Measurements from ENCODE around the gene LRRN2.
A peak's percentile ranks its signal among the peaks of the same experiment; 100 is the strongest.

The LRRN2 gene

GRCh38 chr1:204685236-204686006, at the start of gene LRRN2:
LRRN2 (minus strand) TSS chr1:204685738; CDS start chr1:204619992, 65,746 bp downstream.
- H3K4me3 ChIP-seq (ENCODE audit: low read depth, low read length): peak within 1 kb of the TSS; percentile 70
- H3K36me3 ChIP-seq (ENCODE audit: control insufficient read depth, insufficient read depth, low read length): no peaks in the 10 kb centered on the region
- H3K9ac ChIP-seq (ENCODE audit: low read depth, low read length): 0 out of 2 replicates have a peak within 1 kb of the TSS, but pooled peaks have one; percentile 21
- peaks cover 15% of the 10 kb centered on the region for H3K4me1 ChIP-seq (ENCODE audit: control insufficient read depth, insufficient read depth, low read length)
- no peak within 1 kb of the TSS for H3K27ac ChIP-seq (ENCODE audit: low read depth, low read length)
- no peaks in the 10 kb centered on the region for H3K9me3 ChIP-seq (ENCODE audit: control insufficient read depth, insufficient read depth, low read length)
- H3K27me3 ChIP-seq (ENCODE audit: control insufficient read depth, insufficient read depth, low read length): peaks cover 67% of the 10 kb centered on the region

GRCh38 chr1:204735042-204735441, 49.5 kb upstream of the LRRN2 start:
- Histone ChIP-seq H3K27me3 (ENCODE audit: control insufficient read depth, insufficient read depth, low read length) (0 out of 2 replicates have a peak, but pooled peaks cover 3% of the 10 kb centered on the region), H3K9ac (ENCODE audit: low read depth, low read length) (no peak overlapping the region), H3K9me3 (ENCODE audit: control insufficient read depth, insufficient read depth, low read length) (no peaks in the 10 kb centered on the region; the same call in 1 of the 2 replicates), H3K27ac (ENCODE audit: low read depth, low read length) (no peak overlapping the region), H3K4me3 (ENCODE audit: low read depth, low read length) (no peak overlapping the region), H3K4me1 (ENCODE audit: control insufficient read depth, insufficient read depth, low read length) (peaks cover 16% of the 10 kb centered on the region), H3K36me3 (ENCODE audit: control insufficient read depth, insufficient read depth, low read length) (no peaks in the 10 kb centered on the region)

- H3K9ac ChIP-seq (ENCODE audit: low read depth, low read length): no peak overlapping the region
- H3K4me3 ChIP-seq (ENCODE audit: low read depth, low read length): no peak overlapping the region
- no peaks in the 10 kb centered on the region; the same call in 1 of the 2 replicates for H3K9me3 ChIP-seq (ENCODE audit: control insufficient read depth, insufficient read depth, low read length)
- H3K36me3 ChIP-seq (ENCODE audit: control insufficient read depth, insufficient read depth, low read length): no peaks in the 10 kb centered on the region
- no peak overlapping the region for H3K27ac ChIP-seq (ENCODE audit: low read depth, low read length)
- H3K27me3 ChIP-seq (ENCODE audit: control insufficient read depth, insufficient read depth, low read length): 0 out of 2 replicates have a peak, but pooled peaks cover 3% of the 10 kb centered on the region
- peaks cover 16% of the 10 kb centered on the region for H3K4me1 ChIP-seq (ENCODE audit: control insufficient read depth, insufficient read depth, low read length)
Observed at GRCh38 chr1:204733869-204734596, 48.5 kb upstream of the LRRN2 start.

- H3K36me3 ChIP-seq (ENCODE audit: control insufficient read depth, insufficient read depth, low read length): no peaks in the 10 kb centered on the region
- H3K27ac ChIP-seq (ENCODE audit: low read depth, low read length): no peak overlapping the region
- no peak overlapping the region for H3K4me3 ChIP-seq (ENCODE audit: low read depth, low read length)
- H3K9ac ChIP-seq (ENCODE audit: low read depth, low read length): no peak overlapping the region
- peaks cover 16% of the 10 kb centered on the region for H3K4me1 ChIP-seq (ENCODE audit: control insufficient read depth, insufficient read depth, low read length)
- 0 out of 2 replicates have a peak, but pooled peaks cover 3% of the 10 kb centered on the region for H3K27me3 ChIP-seq (ENCODE audit: control insufficient read depth, insufficient read depth, low read length)
- H3K9me3 ChIP-seq (ENCODE audit: control insufficient read depth, insufficient read depth, low read length): no peaks in the 10 kb centered on the region; the same call in 1 of the 2 replicates
Observed at GRCh38 chr1:204733289-204733688, 47.8 kb upstream of the LRRN2 start.

- Histone ChIP-seq H3K27me3 (ENCODE audit: control insufficient read depth, insufficient read depth, low read length) (0 out of 2 replicates have a peak, but pooled peaks cover 3% of the 10 kb centered on the region), H3K9me3 (ENCODE audit: control insufficient read depth, insufficient read depth, low read length) (no peaks in the 10 kb centered on the region), H3K4me1 (ENCODE audit: control insufficient read depth, insufficient read depth, low read length) (peaks cover 16% of the 10 kb centered on the region), H3K27ac (ENCODE audit: low read depth, low read length) (no peak overlapping the region), H3K4me3 (ENCODE audit: low read depth, low read length) (no peak overlapping the region), H3K36me3 (ENCODE audit: control insufficient read depth, insufficient read depth, low read length) (no peaks in the 10 kb centered on the region), H3K9ac (ENCODE audit: low read depth, low read length) (no peak overlapping the region)
Observed at GRCh38 chr1:204731985-204732575, 46.5 kb upstream of the LRRN2 start.

- Histone ChIP-seq H3K9ac (ENCODE audit: low read depth, low read length) (no peak overlapping the region), H3K27ac (ENCODE audit: low read depth, low read length) (no peak overlapping the region), H3K27me3 (ENCODE audit: control insufficient read depth, insufficient read depth, low read length) (0 out of 2 replicates have a peak, but pooled peaks cover 3% of the 10 kb centered on the region), H3K4me3 (ENCODE audit: low read depth, low read length) (no peak overlapping the region), H3K9me3 (ENCODE audit: control insufficient read depth, insufficient read depth, low read length) (no peaks in the 10 kb centered on the region), H3K4me1 (ENCODE audit: control insufficient read depth, insufficient read depth, low read length) (peaks cover 16% of the 10 kb centered on the region), H3K36me3 (ENCODE audit: control insufficient read depth, insufficient read depth, low read length) (no peaks in the 10 kb centered on the region)
Observed at GRCh38 chr1:204731509-204731908, 46.0 kb upstream of the LRRN2 start.

- no peak overlapping the region for H3K27ac ChIP-seq (ENCODE audit: low read depth, low read length)
Observed at GRCh38 chr1:204730826-204731459, 45.4 kb upstream of the LRRN2 start.

GRCh38 chr1:204729516-204729915, 44.0 kb upstream of the LRRN2 start:
- Histone ChIP-seq H3K4me3 (ENCODE audit: low read depth, low read length) (no peak overlapping the region), H3K36me3 (ENCODE audit: control insufficient read depth, insufficient read depth, low read length) (no peaks in the 10 kb centered on the region), H3K27ac (ENCODE audit: low read depth, low read length) (no peak overlapping the region), H3K27me3 (ENCODE audit: control insufficient read depth, insufficient read depth, low read length) (0 out of 2 replicates have a peak, but pooled peaks cover 3% of the 10 kb centered on the region), H3K9ac (ENCODE audit: low read depth, low read length) (no peak overlapping the region), H3K9me3 (ENCODE audit: control insufficient read depth, insufficient read depth, low read length) (no peaks in the 10 kb centered on the region), H3K4me1 (ENCODE audit: control insufficient read depth, insufficient read depth, low read length) (peaks cover 16% of the 10 kb centered on the region)

More at GRCh38 chr1:204730826-204731459, 45.4 kb upstream of the LRRN2 start:
- Histone ChIP-seq H3K4me3 (ENCODE audit: low read depth, low read length) (no peak overlapping the region), H3K9ac (ENCODE audit: low read depth, low read length) (no peak overlapping the region), H3K36me3 (ENCODE audit: control insufficient read depth, insufficient read depth, low read length) (no peaks in the 10 kb centered on the region), H3K27me3 (ENCODE audit: control insufficient read depth, insufficient read depth, low read length) (0 out of 2 replicates have a peak, but pooled peaks cover 3% of the 10 kb centered on the region), H3K9me3 (ENCODE audit: control insufficient read depth, insufficient read depth, low read length) (no peaks in the 10 kb centered on the region), H3K4me1 (ENCODE audit: control insufficient read depth, insufficient read depth, low read length) (peaks cover 16% of the 10 kb centered on the region)

GRCh38 chr1:204728456-204728855, 42.9 kb upstream of the LRRN2 start:
- Histone ChIP-seq H3K9ac (ENCODE audit: low read depth, low read length) (no peak overlapping the region), H3K27ac (ENCODE audit: low read depth, low read length) (no peak overlapping the region), H3K27me3 (ENCODE audit: control insufficient read depth, insufficient read depth, low read length) (0 out of 2 replicates have a peak, but pooled peaks cover 3% of the 10 kb centered on the region), H3K4me1 (ENCODE audit: control insufficient read depth, insufficient read depth, low read length) (peaks cover 16% of the 10 kb centered on the region), H3K9me3 (ENCODE audit: control insufficient read depth, insufficient read depth, low read length) (no peaks in the 10 kb centered on the region), H3K36me3 (ENCODE audit: control insufficient read depth, insufficient read depth, low read length) (no peaks in the 10 kb centered on the region), H3K4me3 (ENCODE audit: low read depth, low read length) (no peak overlapping the region)

- Histone ChIP-seq H3K27ac (ENCODE audit: low read depth, low read length) (no peak overlapping the region), H3K27me3 (ENCODE audit: control insufficient read depth, insufficient read depth, low read length) (0 out of 2 replicates have a peak, but pooled peaks cover 3% of the 10 kb centered on the region), H3K9me3 (ENCODE audit: control insufficient read depth, insufficient read depth, low read length) (no peaks in the 10 kb centered on the region), H3K4me3 (ENCODE audit: low read depth, low read length) (no peak overlapping the region), H3K9ac (ENCODE audit: low read depth, low read length) (no peak overlapping the region), H3K36me3 (ENCODE audit: control insufficient read depth, insufficient read depth, low read length) (no peaks in the 10 kb centered on the region), H3K4me1 (ENCODE audit: control insufficient read depth, insufficient read depth, low read length) (peaks cover 16% of the 10 kb centered on the region)
Observed at GRCh38 chr1:204728045-204728444, 42.5 kb upstream of the LRRN2 start.

All from HUES48 (cell line).